HepG2 (cell line): ENCODE measurements around the gene BAHCC1. TPM values are rescaled to one million over a fixed set of nuclear protein-coding genes. Genes with fewer than 3 reads are reported as not detected.

Experiments used
- CBX1 ChIP-seq: IDR thresholded peaks from one replicate; pipeline ENCODE4 v1.6.1; 2016; ENCODE audit warnings: antibody characterized with exemption, low read depth
- CCDC6 ChIP-seq: sonication (generic); formaldehyde crosslinking; IDR thresholded peaks from 2 replicates; pipeline ENCODE4 v1.8.1; 2022; ENCODE audit warnings: mild to moderate bottlenecking, missing genetic modification reagents, moderate library complexity
- HDAC1 ChIP-seq: sonication (generic); formaldehyde crosslinking; IDR thresholded peaks from 2 replicates; pipeline ENCODE4 v1.5.1; 2020; ENCODE audit warnings: mild to moderate bottlenecking, missing genetic modification reagents
- KLF11 ChIP-seq: IDR thresholded peaks from 2 replicates; pipeline ENCODE4 v1.6.1; 2016; ENCODE audit warnings: missing compliant biosample characterization
- NFRKB ChIP-seq: fragments of 450-650 bp; IDR thresholded peaks from 2 replicates; pipeline ENCODE4 v1.6.1; 2017
- PPARG ChIP-seq: conservative IDR thresholded peaks from 2 replicates; pipeline ENCODE4 v1.6.1; 2016; ENCODE audit warnings: missing biosample characterization, missing genetic modification reagents
- REXO4 ChIP-seq: sonication (generic); formaldehyde crosslinking; IDR thresholded peaks from 2 replicates; pipeline ENCODE4 v1.8.0; 2022; ENCODE audit warnings: missing genetic modification reagents, mild to moderate bottlenecking, borderline replicate concordance
- SMYD3 ChIP-seq: sonication (generic); formaldehyde crosslinking; IDR thresholded peaks from 2 replicates; pipeline ENCODE4 v1.8.1; 2023; ENCODE audit warnings: mild to moderate bottlenecking, missing genetic modification reagents
- TBP ChIP-seq: sonication (generic); formaldehyde crosslinking; IDR thresholded peaks from 2 replicates; pipeline ENCODE4 v1.5.0; 2020; ENCODE audit warnings: missing genetic modification reagents
- polyA plus RNA-seq, 8 experiments: library from polyadenylated mRNA; depleted of rRNA in 3 of 8; stranded (reverse) in 7 of 8; unstranded in 1 of 8; fragments of >200 nt; fragmentation: Illumina TruSeq in 4 of 8; extraction: Trizol in 4 of 8; gene quantifications; 2 replicates each; pipeline versions ENCODE4 v1.2.1 to v1.2.3, GENCODE V29; 2011 to 2016; ENCODE audit warnings: low read depth in 4 of 8, missing spikeins in 1 of 8, mixed read lengths in 1 of 8; ENCODE audit not compliant: insufficient read depth in 1 of 8
- total RNA-seq, 5 experiments: library from RNA; depleted of rRNA; stranded (reverse); fragments of >200 nt; fragmentation: Illumina TruSeq; extraction: Trizol; gene quantifications; 2 replicates each; pipeline ENCODE4 v1.2.3, GENCODE V29; 2016; ENCODE audit warnings: low read depth in 1 of 5
- TF ChIP-seq, protein P1 (sequence below): sonication (generic); formaldehyde crosslinking; IDR thresholded peaks from 2 replicates; pipeline ENCODE4 v1.8.0; 2022; ENCODE audit warnings: mild to moderate bottlenecking, missing genetic modification reagents; ENCODE audit not compliant: insufficient replicate concordance
- TF ChIP-seq, protein P2 (sequence below): sonication (generic); formaldehyde crosslinking; IDR thresholded peaks from 2 replicates; pipeline ENCODE4 v1.4.0; 2020; ENCODE audit warnings: missing genetic modification reagents

BAHCC1 gene
- total and polyA plus RNA-seq, 2 of the 13 experiments (the other 11 are each of a cell fraction or from before 2014, with no cell fraction given) = 1.4 to 1.7 TPM

DNA sequence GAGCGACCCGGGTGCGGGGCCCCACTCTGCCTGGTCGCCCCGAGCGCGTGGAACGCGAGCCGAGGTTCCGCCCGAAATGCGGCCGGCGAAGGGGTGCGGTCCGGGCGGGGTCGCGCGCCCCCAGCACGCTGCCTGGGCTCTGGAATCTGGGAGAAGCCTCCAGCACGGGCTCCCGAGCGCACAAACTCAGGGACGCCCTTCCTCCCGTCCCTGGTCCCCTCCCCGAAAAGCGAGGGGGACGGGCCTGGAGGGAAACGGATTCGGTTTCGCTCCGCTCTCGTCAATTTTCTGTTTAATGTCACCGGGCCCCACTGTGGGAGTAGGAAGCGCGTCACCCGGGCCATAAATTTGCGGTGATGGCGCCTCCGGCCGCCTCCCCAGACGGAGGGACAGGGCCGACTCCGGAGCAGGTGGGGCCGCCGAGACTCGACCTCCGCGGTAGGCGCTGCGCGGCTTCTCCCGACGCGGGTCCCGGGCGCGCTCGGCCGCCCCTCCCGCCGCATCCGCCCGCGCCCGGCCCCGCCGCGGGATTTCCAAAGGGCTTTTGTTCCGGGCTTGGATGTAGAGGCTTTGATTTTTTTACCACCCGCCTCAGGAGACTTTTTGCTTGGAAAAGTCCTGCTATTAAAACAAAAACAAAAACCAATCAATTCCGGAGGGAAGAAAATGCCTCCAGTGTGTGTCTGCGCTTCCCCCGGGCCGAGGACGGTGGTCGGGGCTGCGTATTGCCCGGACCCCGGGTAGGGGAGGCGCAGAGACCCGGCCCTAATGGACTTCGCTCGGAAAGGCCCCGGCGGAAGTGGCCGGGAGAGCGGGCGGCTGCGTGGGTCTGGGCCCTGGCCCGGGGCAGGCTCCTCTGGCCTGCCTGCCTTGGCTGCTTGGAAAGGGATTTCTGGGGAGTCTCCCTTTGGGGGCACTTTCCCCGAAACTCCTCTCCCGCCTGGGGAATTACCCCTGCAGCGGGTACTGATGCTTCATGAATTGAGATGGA, 7.9 kb upstream of the BAHCC1 start (continued):
- TF ChIP-seq, protein P1, sequence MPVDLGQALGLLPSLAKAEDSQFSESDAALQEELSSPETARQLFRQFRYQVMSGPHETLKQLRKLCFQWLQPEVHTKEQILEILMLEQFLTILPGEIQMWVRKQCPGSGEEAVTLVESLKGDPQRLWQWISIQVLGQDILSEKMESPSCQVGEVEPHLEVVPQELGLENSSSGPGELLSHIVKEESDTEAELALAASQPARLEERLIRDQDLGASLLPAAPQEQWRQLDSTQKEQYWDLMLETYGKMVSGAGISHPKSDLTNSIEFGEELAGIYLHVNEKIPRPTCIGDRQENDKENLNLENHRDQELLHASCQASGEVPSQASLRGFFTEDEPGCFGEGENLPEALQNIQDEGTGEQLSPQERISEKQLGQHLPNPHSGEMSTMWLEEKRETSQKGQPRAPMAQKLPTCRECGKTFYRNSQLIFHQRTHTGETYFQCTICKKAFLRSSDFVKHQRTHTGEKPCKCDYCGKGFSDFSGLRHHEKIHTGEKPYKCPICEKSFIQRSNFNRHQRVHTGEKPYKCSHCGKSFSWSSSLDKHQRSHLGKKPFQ (CRISPR knock-in tag) = no peak
- TF ChIP-seq CCDC6 (CRISPR knock-in tag) (no peak), PPARG (no peak), TBP (CRISPR knock-in tag) (no peak), KLF11 (no peak), HDAC1 (no peak), NFRKB (no peak), SMYD3 (CRISPR knock-in tag) (no peak), CBX1 (no peak), REXO4 (CRISPR knock-in tag) (no peak)
- TF ChIP-seq, protein P2, sequence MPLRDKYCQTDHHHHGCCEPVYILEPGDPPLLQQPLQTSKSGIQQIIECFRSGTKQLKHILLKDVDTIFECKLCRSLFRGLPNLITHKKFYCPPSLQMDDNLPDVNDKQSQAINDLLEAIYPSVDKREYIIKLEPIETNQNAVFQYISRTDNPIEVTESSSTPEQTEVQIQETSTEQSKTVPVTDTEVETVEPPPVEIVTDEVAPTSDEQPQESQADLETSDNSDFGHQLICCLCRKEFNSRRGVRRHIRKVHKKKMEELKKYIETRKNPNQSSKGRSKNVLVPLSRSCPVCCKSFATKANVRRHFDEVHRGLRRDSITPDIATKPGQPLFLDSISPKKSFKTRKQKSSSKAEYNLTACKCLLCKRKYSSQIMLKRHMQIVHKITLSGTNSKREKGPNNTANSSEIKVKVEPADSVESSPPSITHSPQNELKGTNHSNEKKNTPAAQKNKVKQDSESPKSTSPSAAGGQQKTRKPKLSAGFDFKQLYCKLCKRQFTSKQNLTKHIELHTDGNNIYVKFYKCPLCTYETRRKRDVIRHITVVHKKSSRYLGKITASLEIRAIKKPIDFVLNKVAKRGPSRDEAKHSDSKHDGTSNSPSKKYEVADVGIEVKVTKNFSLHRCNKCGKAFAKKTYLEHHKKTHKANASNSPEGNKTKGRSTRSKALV = no peak
